Liver (tissue), 9 donors: Measurements from ENCODE around the gene ULK3. TPM values are rescaled to one million over a fixed set of nuclear protein-coding genes. Genes with fewer than 3 reads are reported as not detected.
A peak's percentile ranks its signal among the peaks of the same experiment; 100 is the strongest.

Experiments used
- DNase-seq: peaks from one replicate; pipeline ENCODE4 v3.0.0-alpha.2; 2017; ENCODE audit warnings: low spot score
- H3K27ac ChIP-seq, 2 donors: one replicate each; pipeline ENCODE4 v1.7.0; 2013; ENCODE audit warnings: inconsistent platforms in 2 of 2, low read length in 2 of 2, control low read depth in 1 of 2, low read depth in 1 of 2, mild to moderate bottlenecking in 1 of 2
- H3K27me3 ChIP-seq, 4 donors: one replicate each; pipeline versions ENCODE4 v1.6.1 to v1.7.0; 2013; ENCODE audit warnings: low read length in 3 of 4, inconsistent platforms in 1 of 4, mild to moderate bottlenecking in 1 of 4, moderate library complexity in 1 of 4; ENCODE audit not compliant: control insufficient read depth in 4 of 4, insufficient read depth in 4 of 4
- H3K36me3 ChIP-seq, 4 donors: one replicate each; pipeline versions ENCODE4 v1.6.1 to v1.7.0; 2013; ENCODE audit warnings: low read length in 3 of 4, mild to moderate bottlenecking in 3 of 4, low read depth in 1 of 4, moderate library complexity in 1 of 4; ENCODE audit not compliant: control insufficient read depth in 4 of 4, insufficient read depth in 3 of 4
- H3K4me1 ChIP-seq, 4 donors: one replicate each; pipeline versions ENCODE4 v1.6.1 to v1.7.0; 2013; ENCODE audit warnings: low read length in 3 of 4, mild to moderate bottlenecking in 3 of 4, moderate library complexity in 1 of 4; ENCODE audit not compliant: control insufficient read depth in 4 of 4, insufficient read depth in 4 of 4
- H3K4me3 ChIP-seq, 3 donors: one replicate each; pipeline versions ENCODE4 v1.6.1 to v1.7.0; 2013; ENCODE audit warnings: low read length in 3 of 3, control low read depth in 1 of 3, low read depth in 1 of 3, mild to moderate bottlenecking in 1 of 3
- H3K9ac ChIP-seq, 2 donors: one replicate each; pipeline ENCODE4 v1.7.0; 2013; ENCODE audit warnings: low read length in 2 of 2, mild to moderate bottlenecking in 2 of 2, moderate library complexity in 2 of 2, control low read depth in 1 of 2, low read depth in 1 of 2
- H3K9me3 ChIP-seq, 4 donors: one replicate each; pipeline versions ENCODE4 v1.6.1 to v1.7.0; 2013; ENCODE audit warnings: low read length in 3 of 4; ENCODE audit not compliant: control insufficient read depth in 4 of 4
- ATF3 ChIP-seq: IDR thresholded peaks from 2 replicates; pipeline ENCODE4 v1.6.1; 2016; ENCODE audit warnings: antibody characterized with exemption
- CTCF ChIP-seq: fragments of 150-350 bp; IDR thresholded peaks from 2 replicates; pipeline ENCODE4 v1.5.1; 2017; ENCODE audit warnings: improper control_type of control experiment, low read depth, low read length; ENCODE audit not compliant: missing input control
- EGR1 ChIP-seq, 2 donors: IDR thresholded peaks; 2 replicates each; pipeline ENCODE4 v1.6.1; 2016 to 2018; ENCODE audit warnings: antibody characterized with exemption in 2 of 2, low read depth in 2 of 2
- FOXA1 ChIP-seq: IDR thresholded peaks from 2 replicates; pipeline ENCODE4 v1.6.1; 2016; ENCODE audit warnings: antibody characterized with exemption
- FOXA2 ChIP-seq: IDR thresholded peaks from 2 replicates; pipeline ENCODE4 v1.6.1; 2016; ENCODE audit warnings: antibody characterized with exemption
- GABPA ChIP-seq, 2 donors: IDR thresholded peaks in 1 of 2; conservative IDR thresholded peaks in 1 of 2; 2 replicates each; pipeline ENCODE4 v1.6.1; 2016; ENCODE audit warnings: antibody characterized with exemption in 2 of 2, mild to moderate bottlenecking in 1 of 2, moderate library complexity in 1 of 2
- HNF4A ChIP-seq, 2 donors: conservative IDR thresholded peaks; 2 replicates each; pipeline ENCODE4 v1.6.1; 2016; ENCODE audit warnings: antibody characterized with exemption in 2 of 2, mild to moderate bottlenecking in 2 of 2
- HNF4G ChIP-seq: IDR thresholded peaks from 2 replicates; pipeline ENCODE4 v1.6.1; 2016; ENCODE audit warnings: antibody characterized with exemption
- JUND ChIP-seq, 2 donors: IDR thresholded peaks; 2 replicates each; pipeline ENCODE4 v1.6.1; 2016; ENCODE audit warnings: antibody characterized with exemption in 2 of 2
- MAX ChIP-seq: IDR thresholded peaks from 2 replicates; pipeline ENCODE4 v1.6.1; 2016; ENCODE audit warnings: antibody characterized with exemption
- NR2F2 ChIP-seq: IDR thresholded peaks from 2 replicates; pipeline ENCODE4 v1.6.1; 2016; ENCODE audit warnings: antibody characterized with exemption
- RAD21 ChIP-seq, 2 donors: IDR thresholded peaks; 2 replicates each; pipeline ENCODE4 v1.6.1; 2016; ENCODE audit warnings: antibody characterized with exemption in 2 of 2, mild to moderate bottlenecking in 2 of 2
- REST ChIP-seq: IDR thresholded peaks from 2 replicates; pipeline ENCODE4 v1.6.1; 2016; ENCODE audit warnings: antibody characterized with exemption, mild to moderate bottlenecking
- RXRA ChIP-seq, 2 donors: IDR thresholded peaks; 2 replicates each; pipeline ENCODE4 v1.6.1; 2017 to 2018; ENCODE audit warnings: antibody characterized with exemption in 2 of 2, mild to moderate bottlenecking in 1 of 2
- TAF1 ChIP-seq: conservative IDR thresholded peaks from 2 replicates; pipeline ENCODE4 v1.6.1; 2016; ENCODE audit warnings: antibody characterized with exemption, mild to moderate bottlenecking
- YY1 ChIP-seq: IDR thresholded peaks from 2 replicates; pipeline ENCODE4 v1.6.1; 2016; ENCODE audit warnings: antibody characterized with exemption, mild to moderate bottlenecking
- ZBTB33 ChIP-seq: IDR thresholded peaks from 2 replicates; pipeline ENCODE4 v1.6.1; 2016; ENCODE audit warnings: antibody characterized with exemption
- WGBS: extraction: QIAGEN DNeasy Blood & Tissue Kit; methylation state at CpG from one replicate; pipeline ENCODE4 v1.1.7; 2013; 5-methylcytosine and 5-hydroxymethylcytosine counted together
- polyA plus RNA-seq, 2 donors: library from polyadenylated mRNA; stranded (reverse) in 1 of 2; unstranded in 1 of 2; fragments of 200-250 nt in 1 of 2; fragments of >200 nt in 1 of 2; fragmentation: Nextera tagmentation in 1 of 2; extraction: Ambion mirVana in 1 of 2; gene quantifications; one replicate each; pipeline versions ENCODE4 v1.2.1 to v1.2.3, GENCODE V29; 2013 to 2015
- total RNA-seq, 2 donors: library from RNA; depleted of rRNA; stranded (reverse); fragments of >200 nt; gene quantifications; one replicate each; pipeline ENCODE4 v1.2.3, GENCODE V29; 2014
- donor health status: healthy.
- donor health status: healthy.
- donor health status: healthy.
- donor health status: healthy.
- donor health status: healthy.

ULK3 gene
- total and polyA plus RNA-seq, 4 donors = 13.1 to 35.5 (median 21.4) TPM

GRCh38 chr15:74841891-74842373, 1.0 kb downstream of the ULK3 start:
- peak overlapping the region in 1 of 3 donors; percentile 74 for H3K4me3 ChIP-seq
- H3K9me3 ChIP-seq = no peaks in the 10 kb centered on the region
- H3K27me3 ChIP-seq = no peaks in the 10 kb centered on the region
- H3K9ac ChIP-seq = no peak overlapping the region
- 91% methylated on average over 14 of the region's 14 CpGs for WGBS
- no peak for TF ChIP-seq EGR1 (IDR thresholded peaks at IDR 0.05; ENCODE audit: low read depth in 2 of 2)
- no peak for TF ChIP-seq FOXA2
- no peak for TF ChIP-seq REST
- TF ChIP-seq ZBTB33 = no peak
- TF ChIP-seq RXRA (IDR thresholded peaks at IDR 0.05) = no peak
- no peak for TF ChIP-seq FOXA1
- TF ChIP-seq HNF4A (conservative IDR thresholded peaks at IDR 0.05) = no peak
- TF ChIP-seq RAD21 (IDR thresholded peaks at IDR 0.05) = no peak
- TF ChIP-seq YY1 = no peak
- no peak for TF ChIP-seq MAX
- TF ChIP-seq GABPA (IDR thresholded peaks at IDR 0.05 in 1 of 2, conservative IDR thresholded peaks at IDR 0.05 in 1 of 2) = no peak
- no peak for TF ChIP-seq ATF3
- no peak for TF ChIP-seq NR2F2
- no peak for TF ChIP-seq TAF1
- no peak for DNase-seq
- peaks cover 0 to 16% (median 8%) of the 10 kb centered on the region in 4 donors for H3K4me1 ChIP-seq
- H3K36me3 ChIP-seq = peaks cover 5 to 20% (median 7%) of the 10 kb centered on the region in 4 donors
- H3K27ac ChIP-seq = no peak overlapping the region

- TF ChIP-seq ATF3 (no peak), FOXA1 (no peak), NR2F2 (no peak), HNF4G (no peak), JUND (IDR thresholded peaks at IDR 0.05) (no peak), CTCF (no peak), YY1 (no peak), MAX (no peak), RXRA (IDR thresholded peaks at IDR 0.05) (no peak), REST (no peak), TAF1 (no peak)
- H3K9ac ChIP-seq = no peak overlapping the region
- peaks cover 0 to 16% (median 8%) of the 10 kb centered on the region in 4 donors for H3K4me1 ChIP-seq
- no peak for DNase-seq
- H3K27me3 ChIP-seq = no peaks in the 10 kb centered on the region
- H3K27ac ChIP-seq = no peak overlapping the region
- H3K9me3 ChIP-seq = no peaks in the 10 kb centered on the region
- peaks cover 4 to 23% (median 11%) of the 10 kb centered on the region in 4 donors for H3K36me3 ChIP-seq
- H3K4me3 ChIP-seq = no peak overlapping the region
- WGBS = 91% methylated on average over 9 of the region's 9 CpGs
Observed at GRCh38 chr15:74840851-74841775, 1.8 kb downstream of the ULK3 start.
